Natural killer cell treated with Interleukin-12 subunit alpha and Interleukin-12 subunit beta and Interleukin-15 and Interleukin-18, amount 100 ng/mL, for 72 hours (primary cell): ENCODE measurements around the gene GALNTL6. TPM values are rescaled to one million over a fixed set of nuclear protein-coding genes. Genes with fewer than 3 reads are reported as not detected.

Source experiments
- ATAC-seq, 2 donors: fragments of 150-1000 bp; cut with Tn5 transposase in 1 of 2; sonication (Bioruptor Pico), chemical (Tn5 transposase) in 1 of 2; 2 replicates each; pipeline ENCODE4 v1.10.0; 2021
- DNase-seq: peaks from one replicate; pipeline ENCODE4 v3.0.0; 2022; ENCODE audit warnings: low spot score
- H3K27ac Mint-ChIP-seq, 2 donors: 1 replicate in 1 of 2; 2 replicates in 1 of 2; pipeline ENCODE4 v1.8.0; 2022; ENCODE audit warnings: mixed read lengths in 2 of 2, mild to moderate bottlenecking in 1 of 2, moderate library complexity in 1 of 2
- H3K27me3 Mint-ChIP-seq, 2 donors: 1 replicate in 1 of 2; 2 replicates in 1 of 2; pipeline ENCODE4 v1.8.0; 2022; ENCODE audit warnings: mixed read lengths in 2 of 2
- H3K36me3 Mint-ChIP-seq: one replicate; pipeline ENCODE4 v1.8.0; 2022; ENCODE audit warnings: mixed read lengths
- H3K4me1 Mint-ChIP-seq, 2 donors: 1 replicate in 1 of 2; 2 replicates in 1 of 2; pipeline ENCODE4 v1.8.0; 2022; ENCODE audit warnings: low read depth in 2 of 2, mixed read lengths in 2 of 2, mild to moderate bottlenecking in 1 of 2
- H3K4me3 Mint-ChIP-seq: one replicate; pipeline ENCODE4 v1.8.0; 2022; ENCODE audit warnings: mixed read lengths
- H3K9me3 Mint-ChIP-seq: 2 replicates; pipeline ENCODE4 v1.8.0; 2022; ENCODE audit warnings: mixed read lengths
- total RNA-seq, 2 donors: library from RNA; stranded (reverse); gene quantifications; one replicate each; pipeline ENCODE4 v1.2.3, GENCODE V29; 2022

GALNTL6 gene
- total RNA-seq, 2 donors from 2014 or later = not detected

- no peak for ATAC-seq
These were observed 771.6 kb downstream of the GALNTL6 start for GRCh38 chr4:172584816-172585215.

GRCh38 chr4:172596206-172596605 lies 783.0 kb downstream of the GALNTL6 start:
- Mint-ChIP-seq H3K9me3 (no peaks in the 10 kb centered on the region), H3K4me3 (no peak overlapping the region), H3K4me1 (no peaks in the 10 kb centered on the region), H3K27me3 (no peaks in the 10 kb centered on the region), H3K27ac (no peak overlapping the region), H3K36me3 (no peaks in the 10 kb centered on the region)
- ATAC-seq = no peak
- DNase-seq = no peak

More at GRCh38 chr4:172584816-172585215, 771.6 kb downstream of the GALNTL6 start:
- Mint-ChIP-seq H3K4me3 (no peak overlapping the region), H3K9me3 (peaks cover 28% of the 10 kb centered on the region), H3K36me3 (no peaks in the 10 kb centered on the region), H3K27me3 (no peaks in the 10 kb centered on the region), H3K27ac (no peak overlapping the region), H3K4me1 (no peaks in the 10 kb centered on the region)
- no peak for DNase-seq

GRCh38 chr4:172599554-172599953 lies 786.4 kb downstream of the GALNTL6 start:
- H3K36me3 Mint-ChIP-seq = no peaks in the 10 kb centered on the region
- H3K4me1 Mint-ChIP-seq = no peaks in the 10 kb centered on the region
- no peak for ATAC-seq
- no peaks in the 10 kb centered on the region for H3K27me3 Mint-ChIP-seq
- no peak for DNase-seq
- H3K4me3 Mint-ChIP-seq = no peak overlapping the region
- no peak overlapping the region for H3K27ac Mint-ChIP-seq
- no peaks in the 10 kb centered on the region for H3K9me3 Mint-ChIP-seq

GRCh38 chr4:172601195-172601594 lies 788.0 kb downstream of the GALNTL6 start:
- no peak overlapping the region for H3K27ac Mint-ChIP-seq
- ATAC-seq (no peak), DNase-seq (no peak)
- no peaks in the 10 kb centered on the region for H3K36me3 Mint-ChIP-seq
- H3K27me3 Mint-ChIP-seq = no peaks in the 10 kb centered on the region
- no peak overlapping the region for H3K4me3 Mint-ChIP-seq
- H3K9me3 Mint-ChIP-seq = peaks cover 6% of the 10 kb centered on the region
- no peaks in the 10 kb centered on the region for H3K4me1 Mint-ChIP-seq

GRCh38 chr4:172619218-172619617 lies 806.0 kb downstream of the GALNTL6 start:
- Mint-ChIP-seq H3K36me3 (no peaks in the 10 kb centered on the region), H3K4me1 (no peaks in the 10 kb centered on the region), H3K27ac (no peak overlapping the region), H3K27me3 (no peaks in the 10 kb centered on the region), H3K9me3 (peaks cover 8% of the 10 kb centered on the region), H3K4me3 (no peak overlapping the region)
- no peak for ATAC-seq
- no peak for DNase-seq

- Mint-ChIP-seq H3K4me1 (no peaks in the 10 kb centered on the region), H3K27me3 (no peaks in the 10 kb centered on the region), H3K36me3 (no peaks in the 10 kb centered on the region), H3K4me3 (no peak overlapping the region), H3K27ac (no peak overlapping the region), H3K9me3 (peaks cover 9% of the 10 kb centered on the region)
- no peak for DNase-seq
- no peak for ATAC-seq
These were observed 806.6 kb downstream of the GALNTL6 start for GRCh38 chr4:172619798-172620197.

GRCh38 chr4:172628263-172628662 lies 815.1 kb downstream of the GALNTL6 start:
- no peaks in the 10 kb centered on the region for H3K27me3 Mint-ChIP-seq
- no peak overlapping the region for H3K27ac Mint-ChIP-seq
- ATAC-seq = no peak
- H3K36me3 Mint-ChIP-seq = no peaks in the 10 kb centered on the region
- no peak for DNase-seq
- H3K4me1 Mint-ChIP-seq = no peaks in the 10 kb centered on the region
- no peak overlapping the region for H3K4me3 Mint-ChIP-seq
- peaks cover 17% of the 10 kb centered on the region for H3K9me3 Mint-ChIP-seq

- Mint-ChIP-seq H3K4me3 (no peak overlapping the region), H3K27ac (no peak overlapping the region), H3K9me3 (peaks cover 14% of the 10 kb centered on the region), H3K4me1 (no peaks in the 10 kb centered on the region), H3K36me3 (no peaks in the 10 kb centered on the region), H3K27me3 (no peaks in the 10 kb centered on the region)
- ATAC-seq (no peak), DNase-seq (no peak)
These were observed 817.1 kb downstream of the GALNTL6 start for GRCh38 chr4:172630280-172630679.

GRCh38 chr4:172631832-172632231 lies 818.6 kb downstream of the GALNTL6 start:
- no peaks in the 10 kb centered on the region for H3K27me3 Mint-ChIP-seq
- DNase-seq = no peak
- H3K27ac Mint-ChIP-seq = no peak overlapping the region
- no peaks in the 10 kb centered on the region for H3K36me3 Mint-ChIP-seq
- H3K9me3 Mint-ChIP-seq = peaks cover 14% of the 10 kb centered on the region
- no peaks in the 10 kb centered on the region for H3K4me1 Mint-ChIP-seq
- ATAC-seq = no peak
- H3K4me3 Mint-ChIP-seq = no peak overlapping the region

GRCh38 chr4:172648471-172648870 lies 835.3 kb downstream of the GALNTL6 start:
- H3K9me3 Mint-ChIP-seq = peaks cover 5% of the 10 kb centered on the region

GRCh38 chr4:172649143-172649542 lies 835.9 kb downstream of the GALNTL6 start:
- Mint-ChIP-seq H3K4me1 (no peaks in the 10 kb centered on the region), H3K36me3 (peaks cover 4% of the 10 kb centered on the region), H3K27ac (no peak overlapping the region), H3K27me3 (no peaks in the 10 kb centered on the region), H3K4me3 (no peak overlapping the region), H3K9me3 (peaks cover 7% of the 10 kb centered on the region)
- ATAC-seq = no peak
- no peak for DNase-seq

More at GRCh38 chr4:172648471-172648870, 835.3 kb downstream of the GALNTL6 start:
- H3K4me3 Mint-ChIP-seq = no peak overlapping the region
- no peak for DNase-seq
- no peaks in the 10 kb centered on the region for H3K4me1 Mint-ChIP-seq
- no peak overlapping the region for H3K27ac Mint-ChIP-seq
- H3K27me3 Mint-ChIP-seq = no peaks in the 10 kb centered on the region
- ATAC-seq = no peak
- peaks cover 1% of the 10 kb centered on the region for H3K36me3 Mint-ChIP-seq

GRCh38 chr4:172650758-172651530 lies 837.7 kb downstream of the GALNTL6 start:
- H3K4me1 Mint-ChIP-seq = no peaks in the 10 kb centered on the region
- no peak overlapping the region for H3K27ac Mint-ChIP-seq
- H3K4me3 Mint-ChIP-seq = no peak overlapping the region
- no peaks in the 10 kb centered on the region for H3K27me3 Mint-ChIP-seq
- no peak for DNase-seq
- no peak for ATAC-seq
- H3K36me3 Mint-ChIP-seq = peaks cover 4% of the 10 kb centered on the region
- peaks cover 7% of the 10 kb centered on the region for H3K9me3 Mint-ChIP-seq

- Mint-ChIP-seq H3K4me3 (no peak overlapping the region), H3K27ac (no peak overlapping the region), H3K4me1 (no peaks in the 10 kb centered on the region), H3K9me3 (peaks cover 6% of the 10 kb centered on the region), H3K27me3 (no peaks in the 10 kb centered on the region), H3K36me3 (peaks cover 4% of the 10 kb centered on the region)
- ATAC-seq = no peak
- no peak for DNase-seq
These were observed 838.8 kb downstream of the GALNTL6 start for GRCh38 chr4:172651961-172652360.

- peaks cover 4% of the 10 kb centered on the region for H3K9me3 Mint-ChIP-seq
- peaks cover 4% of the 10 kb centered on the region for H3K36me3 Mint-ChIP-seq
- no peaks in the 10 kb centered on the region for H3K27me3 Mint-ChIP-seq
- no peak overlapping the region for H3K27ac Mint-ChIP-seq
- H3K4me1 Mint-ChIP-seq = no peaks in the 10 kb centered on the region
- DNase-seq = no peak
- H3K4me3 Mint-ChIP-seq = no peak overlapping the region
- ATAC-seq = no peak
These were observed 839.2 kb downstream of the GALNTL6 start for GRCh38 chr4:172652369-172652768.

- Mint-ChIP-seq H3K4me3 (no peak overlapping the region), H3K9me3 (peaks cover 4% of the 10 kb centered on the region), H3K36me3 (peaks cover 4% of the 10 kb centered on the region), H3K27ac (no peak overlapping the region), H3K27me3 (no peaks in the 10 kb centered on the region), H3K4me1 (no peaks in the 10 kb centered on the region)
- no peak for ATAC-seq
- DNase-seq = no peak
These were observed 840.5 kb downstream of the GALNTL6 start for GRCh38 chr4:172653676-172654075.
